HG03558 (cell line): ENCODE measurements around the gene ACER3.
"Not testable (repeated sequence)": the region's sequence is repeated elsewhere in the genome, so short reads cannot be mapped to it uniquely, and the experiment has no call there.

ENCODE experiments used
- ATAC-seq: cut with Tn5 transposase; IDR thresholded peaks from one replicate; pipeline ENCODE4 v1.9.1; 2021; ENCODE audit warnings: moderate number of reproducible peaks; ENCODE audit not compliant: unreplicated experiment; ENCODE audit errors: extremely low read depth

ACER3 gene

DNA sequence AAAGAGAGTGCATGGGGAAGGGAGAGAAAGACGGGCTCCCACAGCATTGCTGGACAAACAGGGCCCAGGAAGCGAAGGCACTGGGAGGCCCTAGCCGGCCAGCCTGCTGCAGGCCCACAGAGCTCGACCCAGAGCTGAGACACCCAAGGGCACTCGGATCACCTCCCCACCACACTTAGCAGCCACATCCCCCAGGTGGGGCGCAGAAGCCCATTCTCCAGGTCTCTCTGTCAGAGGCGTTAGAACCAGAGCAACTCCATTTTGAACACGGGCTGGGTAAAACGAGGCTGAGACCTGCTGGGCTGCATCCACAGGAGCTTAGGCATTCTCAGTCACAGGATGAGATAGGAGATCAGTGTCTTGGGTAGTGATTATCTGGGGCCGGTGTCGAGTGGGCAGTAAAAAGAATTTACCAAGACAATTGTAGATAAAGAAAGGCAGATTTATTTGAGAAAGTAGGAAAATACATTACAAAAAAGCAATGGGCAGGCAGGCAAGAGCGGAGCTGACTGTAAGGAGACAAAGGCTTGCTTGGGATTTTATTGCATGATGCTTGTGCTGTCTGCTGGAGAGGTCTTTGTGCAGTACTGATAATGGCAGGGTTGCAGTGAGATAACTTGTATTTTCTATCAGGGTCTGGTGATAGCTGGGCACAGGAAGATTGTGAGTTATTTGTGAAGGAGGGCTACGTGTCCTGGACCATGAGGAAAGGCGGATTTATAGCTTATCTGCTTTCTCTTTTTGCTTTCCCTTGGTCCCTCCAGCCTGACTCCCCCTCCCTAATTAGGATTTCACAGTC lies 192.7 kb downstream of the ACER3 start:
- ATAC-seq = no peak

- ATAC-seq = no peak
These were observed 193.4 kb downstream of the ACER3 start for GRCh38 chr11:77054084-77054483.

GRCh38 chr11:77055101-77055561 lies 194.4 kb downstream of the ACER3 start:
- no peak for ATAC-seq

DNA sequence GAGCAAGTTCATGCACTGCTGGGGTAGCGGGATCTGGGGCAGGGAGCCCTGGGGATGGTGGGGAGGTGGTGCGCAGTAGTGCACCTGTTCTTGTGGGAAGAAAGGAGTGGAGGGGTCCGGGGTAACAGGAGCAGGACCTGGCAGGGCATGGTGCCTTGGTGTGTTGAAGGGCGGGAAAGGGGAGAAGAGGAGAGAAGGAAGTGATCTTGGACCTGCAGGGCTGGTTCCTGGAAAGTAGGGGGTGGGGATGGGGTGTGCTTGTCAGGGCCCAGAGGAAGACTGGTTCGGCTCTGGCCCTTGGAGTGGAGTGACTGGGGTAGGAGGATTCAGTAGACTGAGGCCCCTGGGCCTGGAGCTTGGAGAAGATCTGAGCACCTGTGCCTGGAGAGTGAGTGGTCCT lies 195.2 kb downstream of the ACER3 start:
- no peak for ATAC-seq

DNA sequence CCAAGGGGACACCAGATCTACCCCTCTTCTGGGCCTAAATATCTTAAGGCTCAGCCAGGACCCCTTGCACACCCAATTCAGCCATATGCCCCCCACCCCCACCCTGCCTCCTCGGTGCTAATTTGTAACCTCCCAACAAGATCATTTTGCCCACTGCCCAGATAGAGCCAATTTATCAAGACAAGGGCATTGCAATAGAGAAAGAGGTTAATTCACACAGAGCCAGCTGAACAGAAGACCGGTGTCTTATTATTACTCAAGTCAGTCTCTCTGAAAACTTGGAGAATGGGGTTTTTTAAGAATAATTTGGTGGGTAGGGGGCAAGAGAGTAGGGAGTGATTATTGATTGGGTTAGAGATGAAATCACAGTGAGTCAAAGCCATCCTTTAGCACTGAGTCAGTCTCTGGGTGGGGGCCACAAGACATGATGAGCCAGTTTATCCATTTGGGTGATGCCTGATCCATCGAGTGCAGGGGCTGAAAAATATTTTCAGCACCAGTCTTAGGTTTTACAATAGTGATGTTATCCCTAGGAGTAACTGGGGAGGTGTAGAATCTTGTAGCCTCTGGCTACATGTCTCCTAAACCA lies 196.2 kb downstream of the ACER3 start:
- ATAC-seq = no peak

DNA sequence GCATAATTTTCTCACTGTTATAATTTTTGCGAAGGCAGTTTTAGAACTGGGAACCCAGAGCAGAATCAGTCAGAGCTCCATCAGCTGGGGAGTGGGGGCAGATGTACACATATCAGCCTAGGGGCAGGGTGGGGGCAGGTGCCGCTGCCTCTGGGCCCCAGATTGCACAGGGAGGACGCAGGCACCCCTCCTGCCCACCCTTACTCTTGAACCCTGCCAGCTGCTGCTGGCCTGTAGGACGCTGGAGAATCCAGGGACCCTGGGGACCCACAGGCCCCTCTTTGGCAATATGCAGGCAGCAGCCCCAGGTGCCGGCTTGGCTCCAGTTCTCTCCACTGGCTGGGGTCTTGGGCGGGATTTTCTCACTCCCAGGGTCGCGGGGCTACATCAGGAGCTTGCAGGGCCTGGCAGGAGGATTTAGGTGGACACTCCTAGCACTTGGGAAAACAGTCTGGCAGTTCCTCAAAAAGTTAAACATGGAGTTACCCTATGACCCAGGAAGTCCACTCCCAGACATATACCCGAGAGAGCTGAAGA lies 197.3 kb downstream of the ACER3 start:
- no peak for ATAC-seq

DNA sequence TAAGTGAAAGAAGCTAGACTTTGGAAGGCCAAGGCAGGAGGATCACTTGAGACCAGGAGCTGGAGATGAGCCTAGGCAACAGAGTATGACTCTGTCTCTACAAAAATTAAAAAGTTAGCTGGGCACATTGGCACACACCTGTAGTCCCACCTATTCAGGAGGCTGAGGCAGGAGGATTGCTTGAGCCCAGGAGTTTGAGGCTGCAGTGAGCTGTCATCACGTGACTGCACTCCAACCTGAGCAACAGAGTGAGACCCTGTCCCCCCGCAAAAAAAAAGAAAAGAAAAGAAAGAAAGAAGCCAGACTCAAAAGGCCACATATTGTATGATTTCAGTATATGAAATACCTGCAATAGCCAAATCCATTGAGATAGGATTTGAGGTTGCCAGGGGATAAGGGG lies 198.2 kb downstream of the ACER3 start:
- ATAC-seq = no peak

GRCh38 chr11:77059806-77060205 lies 199.1 kb downstream of the ACER3 start:
- ATAC-seq = no peak

- no peak for ATAC-seq
These were observed 199.5 kb downstream of the ACER3 start for GRCh38 chr11:77060234-77060633.

DNA sequence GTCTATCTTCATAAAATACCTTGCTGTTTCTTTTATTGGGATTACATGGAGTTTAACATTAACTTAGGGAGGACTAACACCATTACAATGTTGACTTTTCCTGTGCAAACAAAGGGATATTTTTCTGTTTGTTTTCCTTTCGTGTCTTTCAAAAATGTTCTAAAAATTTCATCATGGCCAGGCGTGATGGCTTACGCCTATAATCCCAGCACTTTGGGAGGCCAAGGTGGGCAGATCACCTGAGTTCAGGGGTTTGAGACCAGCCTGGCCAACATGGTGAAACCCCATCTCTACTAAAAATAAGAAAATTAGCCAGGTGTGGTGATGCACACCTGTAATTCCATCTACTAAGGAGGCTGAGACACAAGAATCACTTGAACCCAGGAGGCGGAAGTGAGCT lies 200.5 kb downstream of the ACER3 start:
- ATAC-seq = not testable (repeated sequence)

- ATAC-seq = no peak
These were observed 202.2 kb downstream of the ACER3 start for GRCh38 chr11:77062924-77063323.

DNA sequence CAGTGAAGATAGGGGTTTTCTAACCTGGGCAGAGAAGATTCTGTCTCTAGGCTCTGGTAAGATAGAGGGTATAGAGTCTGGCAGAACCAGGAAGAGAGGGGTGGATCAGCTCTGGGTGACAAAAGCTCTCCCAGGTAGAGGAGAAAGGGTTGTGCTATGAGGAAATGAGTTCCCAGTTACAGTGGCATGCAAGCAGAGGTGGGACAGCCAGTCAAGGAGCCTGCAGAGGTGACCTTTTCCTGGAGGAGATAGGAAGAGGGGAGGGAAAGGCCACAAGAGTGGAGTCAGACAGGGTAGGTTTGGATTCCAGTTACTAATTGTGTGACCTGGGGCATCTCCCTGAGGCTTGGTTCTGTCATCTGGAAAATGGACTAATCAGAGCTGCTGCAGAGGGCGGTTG lies 202.7 kb downstream of the ACER3 start:
- no peak for ATAC-seq

GRCh38 chr11:77063861-77064260 lies 203.1 kb downstream of the ACER3 start:
- ATAC-seq = no peak

GRCh38 chr11:77064648-77065217 lies 204.0 kb downstream of the ACER3 start:
- ATAC-seq = no peak

- no peak for ATAC-seq
These were observed 205.1 kb downstream of the ACER3 start for GRCh38 chr11:77065878-77066228.

GRCh38 chr11:77066229-77067042 lies 205.7 kb downstream of the ACER3 start, which contains the start of gene CAPN5:
Gene CAPN5, plus strand, starts transcription at chr11:77066971. Its CDS starts 17,916 bp downstream, at chr11:77084887.
- peak; percentile 84 for ATAC-seq

- ATAC-seq = no peak
These were observed 207.2 kb downstream of the ACER3 start for GRCh38 chr11:77067861-77068443.

DNA sequence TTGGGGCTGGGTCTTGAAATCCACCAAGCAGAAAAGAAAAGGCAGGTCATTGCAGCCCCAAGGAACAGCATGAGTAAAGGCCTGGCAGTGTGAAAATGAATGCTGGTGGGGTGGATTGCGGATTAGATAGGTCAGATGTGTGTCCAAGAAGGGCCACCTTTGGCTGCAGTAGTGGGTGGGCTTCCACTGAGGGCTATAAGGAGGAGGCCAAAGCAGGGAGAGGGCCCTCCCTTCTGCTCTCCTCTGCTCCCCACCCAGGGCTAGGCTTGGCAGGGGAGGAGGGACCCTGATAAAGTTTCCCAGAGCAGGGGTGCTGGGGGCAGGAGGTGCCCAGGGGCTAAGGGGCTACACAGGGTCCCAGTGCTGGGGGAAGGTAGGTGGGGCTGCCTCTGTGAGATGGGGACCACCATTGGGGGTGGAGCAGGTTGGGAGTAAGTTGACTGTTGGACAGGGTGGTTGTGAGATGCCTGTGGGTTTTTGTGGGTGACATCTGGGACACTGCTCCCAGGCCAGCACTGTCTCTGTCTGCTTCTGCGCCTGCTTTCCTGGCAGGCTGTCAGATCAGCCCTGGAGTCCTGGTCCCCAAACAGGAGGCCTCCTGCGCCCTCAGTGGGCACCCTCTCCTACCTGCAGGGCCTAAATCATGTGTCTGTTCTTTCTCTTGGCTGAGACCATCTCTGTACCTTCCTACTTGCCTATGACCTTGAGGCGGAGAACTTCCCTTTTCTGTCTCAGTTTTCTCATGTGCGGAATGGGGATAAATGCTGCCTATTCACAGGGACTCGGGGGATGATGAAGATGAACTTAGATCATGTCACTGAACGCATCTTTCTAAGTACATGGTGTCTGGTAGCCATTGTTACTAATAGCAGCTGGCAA lies 208.0 kb downstream of the ACER3 start:
- no peak for ATAC-seq

GRCh38 chr11:77069336-77069968 lies 208.7 kb downstream of the ACER3 start:
- ATAC-seq = no peak
